NOMO-1 treated with DMSO at 0.1 percent for 48 hours (cell line): ENCODE measurements around the gene DIP2C.
"Not testable (repeated sequence)": the region's sequence is repeated elsewhere in the genome, so short reads cannot be mapped to it uniquely, and the experiment has no call there.

ENCODE experiments used
- DNase-seq: peaks from one replicate; lab custom pipeline; 2025; ENCODE audit not compliant: unreplicated experiment; lab: John Stamatoyannopoulos, UW

The DIP2C gene

GRCh38 chr10:520402-520787, 169.1 kb downstream of the DIP2C start:
- no peak for DNase-seq

- DNase-seq, result no peak
Observed at GRCh38 chr10:519716-520401, 169.6 kb downstream of the DIP2C start.

GRCh38 chr10:519055-519715, 170.3 kb downstream of the DIP2C start:
- DNase-seq, result no peak

GRCh38 chr10:517872-518475, 171.5 kb downstream of the DIP2C start:
- no peak for DNase-seq

- DNase-seq, result no peak
Observed at GRCh38 chr10:517241-517830, 172.1 kb downstream of the DIP2C start.

GRCh38 chr10:516764-517163, 172.7 kb downstream of the DIP2C start:
- DNase-seq, result no peak

- no peak for DNase-seq
Observed at GRCh38 chr10:515674-516073, 173.8 kb downstream of the DIP2C start.

GRCh38 chr10:514137-514671, 175.3 kb downstream of the DIP2C start:
- no peak for DNase-seq

GRCh38 chr10:513393-513792, 176.1 kb downstream of the DIP2C start:
- DNase-seq, result no peak

GRCh38 chr10:512661-513060, 176.8 kb downstream of the DIP2C start:
- DNase-seq, result not testable (repeated sequence)

GRCh38 chr10:511849-512191, 177.6 kb downstream of the DIP2C start:
- no peak for DNase-seq

GRCh38 chr10:511101-511848, 178.2 kb downstream of the DIP2C start:
- DNase-seq, result peak; percentile 60

- no peak for DNase-seq
Observed at GRCh38 chr10:510415-510881, 179.0 kb downstream of the DIP2C start.

- DNase-seq, result no peak
Observed at GRCh38 chr10:509361-510102, 179.9 kb downstream of the DIP2C start.

GRCh38 chr10:508726-509125, 180.7 kb downstream of the DIP2C start:
- no peak for DNase-seq

- no peak for DNase-seq
Observed at GRCh38 chr10:507908-508444, 181.5 kb downstream of the DIP2C start.

GRCh38 chr10:507355-507699, 182.1 kb downstream of the DIP2C start:
- DNase-seq, result no peak

- no peak for DNase-seq
Observed at GRCh38 chr10:506451-507354, 182.8 kb downstream of the DIP2C start.

GRCh38 chr10:505419-505818, 184.0 kb downstream of the DIP2C start:
- DNase-seq, result no peak
